SK-N-SH (cell line): ENCODE measurements around the gene DSE. TPM values are rescaled to one million over a fixed set of nuclear protein-coding genes. Genes with fewer than 3 reads are reported as not detected.
A peak's percentile ranks its signal among the peaks of the same experiment; 100 is the strongest.

ENCODE experiments used
- CTCF ChIA-PET: fragments of 300-600, 350-600 bp; formaldehyde crosslinking; extraction: SDS; loops from one replicate; lab custom pipeline; 2021; lab: Yijun Ruan, JAX
- POLR2A ChIA-PET: fragments of 350-600 bp; sonication (Branson Sonifier 250); formaldehyde crosslinking; extraction: SDS; loops from one replicate; lab custom pipeline; 2020; ENCODE audit warnings: antibody characterized with exemption, inconsistent platforms; lab: Yijun Ruan, JAX
- DNase-seq: peaks from one replicate; pipeline ENCODE4 v3.0.0; 2012
- H2AFZ ChIP-seq: fragments of 200-600 bp; sonication (generic); 2 replicates; pipeline ENCODE4 v1.8.1; 2016; ENCODE audit warnings: antibody characterized with exemption, mild to moderate bottlenecking, low read depth
- H3F3A ChIP-seq: fragments of 200-600 bp; sonication (generic); replicated peaks from 2 replicates; pipeline ENCODE3; 2016; ENCODE audit warnings: antibody characterized with exemption, mild to moderate bottlenecking; ENCODE audit not compliant: insufficient read depth
- H3K27ac ChIP-seq, 2 experiments: fragments of 200-500 bp in 1 of 2; fragments of 200-600 bp in 1 of 2; sonication (Bioruptor generic) in 1 of 2; sonication (generic), shearing (Covaris generic) in 1 of 2; 2 replicates each; pipeline versions ENCODE4 v1.5.1 to v1.6.1; 2014 to 2016; ENCODE audit warnings: low read depth in 2 of 2, inconsistent platforms in 1 of 2, low read length in 1 of 2, mild to moderate bottlenecking in 1 of 2, mixed read lengths in 1 of 2
- H3K27me3 ChIP-seq: fragments of 200-600 bp; sonication (generic), shearing (Covaris generic); 2 replicates; pipeline ENCODE4 v1.6.1; 2016; ENCODE audit warnings: mixed run types; ENCODE audit not compliant: insufficient read depth
- H3K36me3 ChIP-seq, 2 experiments: fragments of 200-500 bp in 1 of 2; fragments of 200-600 bp in 1 of 2; sonication (Bioruptor generic) in 1 of 2; sonication (generic) in 1 of 2; replicated peaks in 1 of 2; 2 replicates each; pipeline versions ENCODE3 to v1.5.1; 2014 to 2016; ENCODE audit warnings: low read length in 1 of 2, mild to moderate bottlenecking in 1 of 2; ENCODE audit not compliant: insufficient read depth in 2 of 2, control insufficient read depth in 1 of 2
- H3K4me1 ChIP-seq, 2 experiments: fragments of 200-500 bp in 1 of 2; fragments of 200-600 bp in 1 of 2; sonication (Bioruptor generic) in 1 of 2; sonication (generic), shearing (Covaris generic) in 1 of 2; 2 replicates each; pipeline versions ENCODE4 v1.5.1 to v1.6.1; 2014 to 2016; ENCODE audit warnings: low read depth in 1 of 2, low read length in 1 of 2, mixed run types in 1 of 2; ENCODE audit not compliant: insufficient read depth in 2 of 2, control insufficient read depth in 1 of 2
- H3K4me2 ChIP-seq: fragments of 200-600 bp; sonication (generic), shearing (Covaris generic); 2 replicates; pipeline ENCODE4 v1.6.1; 2017; ENCODE audit warnings: mixed run types
- H3K4me3 ChIP-seq, 2 experiments: fragments of 200-500 bp in 1 of 2; fragments of 200-600 bp in 1 of 2; sonication (Bioruptor generic) in 1 of 2; sonication (generic), shearing (Covaris generic) in 1 of 2; 2 replicates each; pipeline versions ENCODE4 v1.5.1 to v1.8.1; 2014 to 2016; ENCODE audit warnings: low read depth in 2 of 2, inconsistent platforms in 1 of 2, low read length in 1 of 2, mild to moderate bottlenecking in 1 of 2, mixed read lengths in 1 of 2, moderate library complexity in 1 of 2
- H3K79me2 ChIP-seq: fragments of 200-600 bp; sonication (generic); 2 replicates; pipeline ENCODE4 v1.8.1; 2017; ENCODE audit warnings: mild to moderate bottlenecking; ENCODE audit not compliant: insufficient read depth
- H3K9ac ChIP-seq: fragments of 200-600 bp; sonication (generic); 2 replicates; pipeline ENCODE4 v1.6.1; 2017; ENCODE audit warnings: mixed run types
- H3K9me2 ChIP-seq: fragments of 200-600 bp; sonication (generic); 2 replicates; pipeline ENCODE4 v1.6.1; 2017; ENCODE audit warnings: mixed run types
- H3K9me3 ChIP-seq: fragments of 200-600 bp; sonication (generic); 2 replicates; pipeline ENCODE4 v1.6.1; 2017; ENCODE audit warnings: mixed run types, mild to moderate bottlenecking, moderate library complexity
- H4K20me1 ChIP-seq: fragments of 200-600 bp; sonication (generic); 2 replicates; pipeline ENCODE4 v1.6.1; 2017; ENCODE audit warnings: mild to moderate bottlenecking, mixed run types; ENCODE audit not compliant: insufficient read depth
- ELF1 ChIP-seq: IDR thresholded peaks from 2 replicates; pipeline ENCODE4 v1.4.0; 2012
- EZH2phosphoT487 ChIP-seq: fragments of 200-600 bp; sonication (generic); IDR thresholded peaks from 2 replicates; pipeline ENCODE4 v1.6.1; 2017; ENCODE audit warnings: low read depth, mixed run types, mild to moderate bottlenecking, antibody characterized with exemption, moderate library complexity, borderline replicate concordance
- FOSL2 ChIP-seq: IDR thresholded peaks from 2 replicates; pipeline ENCODE4 v1.4.0; 2012; ENCODE audit warnings: low read depth, mild to moderate bottlenecking, moderate library complexity, borderline replicate concordance
- FOXJ3 ChIP-seq: sonication (generic); formaldehyde crosslinking; IDR thresholded peaks from 2 replicates; pipeline ENCODE4 v1.5.1; 2020; ENCODE audit warnings: mild to moderate bottlenecking, missing genetic modification reagents
- FOXM1 ChIP-seq: IDR thresholded peaks from 2 replicates; pipeline ENCODE4 v1.4.0; 2012; ENCODE audit warnings: low read depth, mild to moderate bottlenecking
- GABPA ChIP-seq: IDR thresholded peaks from 2 replicates; pipeline ENCODE4 v1.4.0; 2012; ENCODE audit warnings: low read depth, mild to moderate bottlenecking
- GATA2 ChIP-seq: sonication (generic); formaldehyde crosslinking; IDR thresholded peaks from 2 replicates; pipeline ENCODE4 v1.5.0; 2020; ENCODE audit warnings: mild to moderate bottlenecking, missing genetic modification reagents
- NFIC ChIP-seq: IDR thresholded peaks from 2 replicates; pipeline ENCODE4 v1.4.0; 2012; ENCODE audit warnings: borderline replicate concordance
- NRF1 ChIP-seq: IDR thresholded peaks from 2 replicates; pipeline ENCODE4 v1.6.1; 2012; ENCODE audit warnings: low read depth, mild to moderate bottlenecking, low read length
- RCOR1 ChIP-seq: fragments of 150-350 bp; IDR thresholded peaks from 2 replicates; pipeline ENCODE4 v1.6.1; 2017; ENCODE audit warnings: antibody characterized with exemption, low read length
- REST ChIP-seq: IDR thresholded peaks from 2 replicates; pipeline ENCODE4 v1.6.1; 2012; ENCODE audit warnings: mild to moderate bottlenecking, low read depth, low read length, moderate library complexity
- RFX5 ChIP-seq: IDR thresholded peaks from 2 replicates; pipeline ENCODE4 v1.6.1; 2012; ENCODE audit warnings: mild to moderate bottlenecking, improper control_type of control experiment, low read length
- TAF1 ChIP-seq: IDR thresholded peaks from 2 replicates; pipeline ENCODE4 v1.6.1; 2012; ENCODE audit warnings: low read depth, mild to moderate bottlenecking, low read length, moderate library complexity, borderline replicate concordance
- TCF12 ChIP-seq: IDR thresholded peaks from 2 replicates; pipeline ENCODE4 v1.4.0; 2012
- TEAD4 ChIP-seq: IDR thresholded peaks from 2 replicates; pipeline ENCODE4 v1.4.0; 2012; ENCODE audit warnings: mild to moderate bottlenecking, borderline replicate concordance; ENCODE audit not compliant: insufficient read depth
- YY1 ChIP-seq: IDR thresholded peaks from 2 replicates; pipeline ENCODE4 v1.4.0; 2012; ENCODE audit warnings: low read depth, mild to moderate bottlenecking
- ZBTB33 ChIP-seq: IDR thresholded peaks from 2 replicates; pipeline ENCODE4 v1.4.0; 2012; ENCODE audit warnings: low read depth, borderline replicate concordance
- WGBS: methylation state at CpG from one replicate; pipeline ENCODE4 v1.1.6; 2017; ENCODE audit warnings: low lambda C conversion rate; 5-methylcytosine and 5-hydroxymethylcytosine counted together
- polyA plus RNA-seq, 3 experiments: library from polyadenylated mRNA; depleted of rRNA; stranded (reverse); fragments of >200 nt; gene quantifications; 2 replicates each; pipeline ENCODE4 v1.2.3, GENCODE V29; 2012

Gene DSE
- polyA plus RNA-seq, 1 of the 3 experiments (the other 2 are of a cell fraction): 12.7 TPM

- TF ChIP-seq EZH2phosphoT487 (no peak), REST (no peak), GABPA (no peak), TAF1 (no peak), RCOR1 (no peak), FOSL2 (no peak), YY1 (no peak), FOXM1 (no peak), TCF12 (no peak)
Observed at GRCh38 chr6:116434056-116434725, 63.4 kb downstream of the DSE start (continued).

GRCh38 chr6:116436586-116436985 lies 65.8 kb downstream of the DSE start:
- H3K27ac ChIP-seq: no peak overlapping the region
- no peak overlapping the region for H2AFZ ChIP-seq
- no peaks in the 10 kb centered on the region for H3K9me2 ChIP-seq
- no peaks in the 10 kb centered on the region for H3K9me3 ChIP-seq
- no peaks in the 10 kb centered on the region for H3K27me3 ChIP-seq
- peaks cover 0 to 17% of the 10 kb centered on the region in 2 experiments; a peak in 2 of 4 replicates for H3K4me1 ChIP-seq
- H3K4me3 ChIP-seq: no peak overlapping the region
- H3F3A ChIP-seq: peaks cover 12% of the 10 kb centered on the region
- DNase-seq: no peak
- no peaks in the 10 kb centered on the region for H4K20me1 ChIP-seq
- TF ChIP-seq YY1: no peak
- TF ChIP-seq GATA2 (CRISPR knock-in tag): 0 out of 2 replicates have a peak, but pooled peaks have one; percentile 11
- TF ChIP-seq, all 33 proteins: peak for 1
- Histone ChIP-seq H3K36me3 (peaks cover 38 to 47% of the 10 kb centered on the region in 2 experiments), H3K9ac (no peak overlapping the region), H3K4me2 (no peak overlapping the region), H3K79me2 (no peaks in the 10 kb centered on the region)
- ChIA-PET CTCF (interaction anchor here (0.9 kb wide), 1 partner anchor 9 kb away, joined by 6 read pairs; no protein-coding TSS in a partner anchor), POLR2A (no interaction called here)
- 87% methylated on average over 7 of the region's 7 CpGs for WGBS

- H3K27me3 ChIP-seq: no peaks in the 10 kb centered on the region
- H3K4me3 ChIP-seq: no peak overlapping the region
- peaks cover 32 to 38% of the 10 kb centered on the region in 2 experiments for H3K36me3 ChIP-seq
- H3K79me2 ChIP-seq: no peaks in the 10 kb centered on the region
- H3K4me1 ChIP-seq: peaks cover 0 to 17% of the 10 kb centered on the region in 2 experiments; a peak in 2 of 4 replicates
- no peak for DNase-seq
- ChIA-PET POLR2A (no interaction called here), CTCF (no interaction called here)
- no peak overlapping the region for H3K4me2 ChIP-seq
- H2AFZ ChIP-seq: no peak overlapping the region
- H4K20me1 ChIP-seq: no peaks in the 10 kb centered on the region
- H3K9me2 ChIP-seq: no peaks in the 10 kb centered on the region
- no peak overlapping the region for H3K9ac ChIP-seq
- peaks cover 12% of the 10 kb centered on the region for H3F3A ChIP-seq
- H3K27ac ChIP-seq: no peak overlapping the region
- H3K9me3 ChIP-seq: no peaks in the 10 kb centered on the region
- TF ChIP-seq NRF1 (no peak), TEAD4 (no peak), GATA2 (CRISPR knock-in tag) (no peak), NFIC (no peak), RFX5 (no peak), REST (no peak), FOXJ3 (CRISPR knock-in tag) (no peak), ELF1 (no peak), GABPA (no peak), TCF12 (no peak), ZBTB33 (no peak)
Observed at GRCh38 chr6:116437656-116438055, 66.9 kb downstream of the DSE start.
